Thyroid gland (tissue), 4 donors: ENCODE data around the gene PLCB4.

Experiments
- CTCF ChIP-seq, 6 experiments: fragments of 200-600 bp in 3 of 6; fragments of 450-650 bp in 3 of 6; sonication (generic) in 3 of 6; IDR thresholded peaks; one replicate each; pipeline ENCODE4 v1.5.1; 2016 to 2019; ENCODE audit warnings: antibody characterized with exemption in 6 of 6, mild to moderate bottlenecking in 2 of 6, inconsistent platforms in 1 of 6, moderate library complexity in 1 of 6
- POLR2A ChIP-seq, 2 donors: fragments of 450-650 bp; IDR thresholded peaks; one replicate each; pipeline ENCODE4 v1.6.1; 2017; ENCODE audit warnings: antibody characterized with exemption in 2 of 2, mild to moderate bottlenecking in 2 of 2, moderate library complexity in 1 of 2

DNA sequence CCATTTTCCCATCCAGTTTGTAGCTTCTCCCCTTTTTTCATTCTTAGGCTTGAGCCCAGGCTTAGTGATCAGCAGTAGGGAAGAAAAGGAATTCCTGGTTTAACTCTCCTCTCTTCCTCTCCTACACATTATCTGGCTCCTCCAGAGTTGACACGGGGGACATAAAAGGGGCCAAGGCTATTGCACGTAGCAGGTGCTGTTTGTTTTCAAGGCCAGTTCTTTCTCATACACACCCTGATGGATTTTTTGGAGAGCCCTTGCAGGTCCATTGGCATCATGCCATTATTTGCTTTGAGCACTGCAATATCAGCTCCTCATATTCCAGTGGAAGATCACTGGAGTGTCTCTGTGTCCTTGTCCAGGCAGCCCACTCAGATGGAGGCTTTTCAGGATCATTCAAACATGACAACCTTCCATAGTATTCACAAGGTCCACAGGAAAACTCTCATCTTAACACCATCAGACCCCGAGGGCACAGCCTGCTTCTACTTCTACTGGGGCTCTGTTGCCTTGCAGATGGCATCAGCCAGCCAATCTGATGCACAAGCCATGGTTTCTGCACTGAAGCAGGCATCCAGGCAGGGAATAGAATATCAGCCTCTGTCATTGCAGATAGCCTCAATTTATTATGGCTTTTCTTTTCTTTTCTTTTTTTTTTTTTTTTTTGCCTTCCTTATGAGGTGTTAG lies 18.8 kb downstream of the PLCB4 start:
- TF ChIP-seq CTCF (IDR thresholded peaks at IDR 0.05) = no peak
- no peak for TF ChIP-seq POLR2A (IDR thresholded peaks at IDR 0.05)
